UCSD-AML1 (cell line): ENCODE results near the gene TMEM40.
"Not testable (repeated sequence)": the region's sequence is repeated elsewhere in the genome, so short reads cannot be mapped to it uniquely, and the experiment has no call there.

ENCODE experiments used
- DNase-seq: peaks from one replicate; lab custom pipeline; 2025; ENCODE audit not compliant: unreplicated experiment; lab: John Stamatoyannopoulos, UW

Gene TMEM40

GRCh38 chr3:12752102-12752501, 7.0 kb downstream of the TMEM40 start:
- no peak for DNase-seq

DNA sequence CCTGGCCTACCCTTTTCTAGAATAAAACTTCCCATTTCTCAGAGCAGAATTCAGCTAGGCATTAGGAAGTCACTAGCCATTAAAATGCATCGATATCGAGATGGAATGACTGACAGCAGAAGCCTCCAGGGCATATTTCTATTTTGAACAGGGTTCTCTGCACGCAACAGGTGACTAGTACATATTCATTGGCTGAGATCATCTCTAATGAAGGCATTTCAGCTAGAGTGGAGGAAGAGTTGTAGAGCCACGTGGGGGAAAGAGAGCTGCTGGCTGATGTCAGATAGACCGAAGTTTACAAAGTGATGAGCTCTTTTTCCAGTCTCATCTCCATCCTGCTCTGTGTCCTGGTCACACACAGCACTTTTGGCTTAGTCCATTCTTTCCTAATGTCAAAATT, 7.5 kb downstream of the TMEM40 start:
- no peak for DNase-seq

- no peak for DNase-seq
Observed at GRCh38 chr3:12750658-12751071, 8.4 kb downstream of the TMEM40 start.

- DNase-seq, result no peak
Observed at GRCh38 chr3:12750223-12750622, 8.8 kb downstream of the TMEM40 start.

DNA sequence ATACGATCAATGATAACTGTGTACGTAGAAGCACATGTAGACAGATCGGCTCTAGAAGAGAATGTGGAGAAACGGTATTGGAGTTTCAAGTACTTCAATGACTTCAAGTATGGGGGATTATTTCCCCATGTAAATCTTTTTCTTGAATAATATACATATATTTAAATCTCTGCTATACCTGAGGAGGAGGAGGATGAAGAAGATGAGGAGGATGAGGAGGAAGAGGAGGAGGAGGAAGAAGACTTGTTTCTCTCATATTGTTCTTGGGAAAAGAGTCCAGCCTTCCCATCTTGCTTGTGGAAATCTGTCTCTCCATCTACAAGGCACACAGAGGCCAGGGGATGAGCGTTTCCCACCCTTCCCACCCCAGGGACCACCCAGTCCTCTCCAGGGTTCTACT, 10.6 kb downstream of the TMEM40 start:
- DNase-seq, result no peak

- no peak for DNase-seq
Observed at GRCh38 chr3:12746419-12746818, 12.6 kb downstream of the TMEM40 start.

DNA sequence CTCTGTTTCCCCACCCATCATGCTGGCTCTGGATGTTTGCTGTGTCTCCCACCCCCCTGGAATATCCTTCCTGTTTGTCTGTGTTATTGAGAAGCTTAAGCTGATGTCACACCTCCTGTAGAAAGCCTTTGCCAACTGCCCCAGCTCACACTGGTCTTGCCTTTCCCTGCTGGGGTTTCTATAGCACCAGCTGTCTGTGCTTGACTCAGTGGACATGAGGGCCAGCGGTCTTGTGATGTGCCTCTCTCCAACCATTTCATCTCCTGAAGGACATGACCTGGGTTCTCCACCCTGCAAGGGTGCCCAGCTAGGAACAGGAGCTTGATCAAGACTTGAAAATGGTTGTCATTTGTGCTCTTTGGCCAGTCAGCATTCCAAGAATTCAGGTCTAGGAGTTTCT, 14.7 kb downstream of the TMEM40 start:
- DNase-seq, result no peak

- no peak for DNase-seq
Observed at GRCh38 chr3:12743583-12743982, 15.5 kb downstream of the TMEM40 start.

GRCh38 chr3:12742330-12743107, 16.5 kb downstream of the TMEM40 start:
- no peak for DNase-seq

- DNase-seq, result no peak
Observed at GRCh38 chr3:12741209-12741608, 17.9 kb downstream of the TMEM40 start.

GRCh38 chr3:12737833-12738232, 21.2 kb downstream of the TMEM40 start:
- no peak for DNase-seq

- DNase-seq, result no peak
Observed at GRCh38 chr3:12737319-12737718, 21.7 kb downstream of the TMEM40 start.

- DNase-seq, result no peak
Observed at GRCh38 chr3:12734960-12735359, 24.1 kb downstream of the TMEM40 start.

DNA sequence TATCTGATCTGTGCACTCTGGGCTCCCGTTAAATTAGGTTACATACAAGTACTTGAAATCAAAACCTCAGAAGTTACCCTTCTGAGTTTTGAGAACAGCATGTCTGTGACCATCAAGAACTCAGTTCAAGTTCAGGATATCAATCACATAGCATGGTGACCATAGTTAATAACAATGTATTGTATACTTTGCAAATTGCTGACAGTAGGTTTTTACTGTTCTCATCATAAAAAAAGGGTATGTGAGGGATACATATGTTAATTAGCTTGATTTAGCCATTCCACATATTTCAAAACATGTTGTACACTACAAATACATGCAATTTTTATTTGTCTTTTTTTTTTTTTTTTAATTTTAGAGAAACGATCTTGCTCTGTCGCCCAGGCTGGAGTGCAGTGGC, 25.5 kb downstream of the TMEM40 start:
- DNase-seq, result no peak

DNA sequence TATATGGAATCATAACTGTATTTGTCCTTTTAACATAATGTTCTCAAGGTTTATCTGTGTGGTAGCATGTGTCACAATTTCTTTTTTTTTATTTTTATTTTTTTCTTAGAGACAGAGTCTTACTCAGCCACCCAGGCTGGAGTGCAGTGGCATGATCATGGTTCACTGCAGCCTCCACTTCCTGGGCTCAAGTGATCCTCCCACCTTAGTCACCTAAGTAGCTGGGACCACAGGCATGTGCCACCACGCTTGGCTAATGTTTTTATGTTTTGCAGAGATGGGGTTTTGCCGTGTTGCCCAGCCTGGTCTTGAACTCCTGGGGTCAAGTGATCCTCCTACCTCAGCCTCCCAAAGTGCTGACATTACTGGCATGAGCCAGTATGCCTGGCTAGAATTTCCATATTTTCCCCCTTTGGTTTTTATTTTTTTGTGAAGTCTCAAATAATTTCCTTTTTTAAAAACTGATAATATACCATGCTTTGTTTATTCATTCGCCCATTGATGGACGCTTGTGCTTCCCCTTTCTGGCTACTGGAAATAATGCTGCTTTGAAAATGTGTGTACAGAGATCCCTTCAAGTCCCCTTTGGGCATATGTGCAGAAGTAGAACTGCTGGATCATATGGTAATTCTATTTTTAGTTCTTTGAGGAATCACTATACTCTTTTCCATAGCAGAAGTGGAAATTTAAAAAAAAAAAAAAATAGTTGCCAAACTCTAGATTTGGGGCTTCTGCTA, 28.4 kb downstream of the TMEM40 start:
- no peak for DNase-seq

DNA sequence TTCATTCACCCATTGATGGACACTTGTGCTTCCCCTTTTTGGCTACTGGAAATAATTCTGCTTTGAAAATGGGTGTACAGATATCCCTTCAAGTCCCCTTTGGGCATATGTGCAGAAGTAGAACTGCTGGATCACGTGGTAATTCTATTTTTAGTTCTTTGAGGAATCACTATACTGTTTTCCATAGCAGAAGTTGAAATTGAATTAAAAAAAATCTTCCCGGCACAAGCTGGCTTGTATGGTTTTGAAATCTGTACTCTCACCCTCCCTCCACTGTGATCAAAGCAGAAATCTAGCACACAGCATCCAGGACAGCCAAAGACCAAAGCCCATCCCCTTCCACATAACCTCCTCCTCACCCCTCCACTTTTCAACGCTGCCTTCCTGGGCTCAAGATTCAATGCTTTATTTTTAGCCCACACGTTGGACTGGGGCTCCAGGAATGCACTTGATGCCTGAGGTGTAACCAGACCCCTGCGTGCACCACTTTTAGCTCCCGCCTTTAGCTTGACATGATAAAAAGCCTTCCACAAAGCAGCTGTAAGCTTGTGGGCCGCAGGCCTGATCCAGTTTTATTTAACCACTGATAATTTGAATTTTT, 29.9 kb downstream of the TMEM40 start:
- DNase-seq, result no peak

- no peak for DNase-seq
Observed at GRCh38 chr3:12727937-12728336, 31.1 kb downstream of the TMEM40 start.

DNA sequence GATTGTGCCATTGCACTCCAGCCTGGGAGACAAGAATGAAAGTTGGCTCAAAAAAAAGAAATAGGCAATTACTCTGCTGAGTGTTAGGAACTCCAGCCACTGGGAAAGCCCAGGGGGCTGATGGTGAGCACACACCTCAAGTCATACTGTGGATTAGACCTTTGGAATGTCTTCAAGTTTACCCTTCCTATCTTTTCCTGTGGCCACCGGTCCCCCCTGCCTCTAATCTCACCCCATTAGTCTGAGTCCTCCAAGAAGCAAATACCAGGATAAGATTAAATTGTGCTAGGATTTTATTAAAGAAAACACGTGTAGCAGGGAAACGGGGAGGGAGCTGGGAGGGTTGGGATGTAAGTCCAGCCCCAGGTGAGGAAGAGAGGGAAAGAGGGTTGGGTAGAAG, 31.6 kb downstream of the TMEM40 start:
- DNase-seq, result no peak

GRCh38 chr3:12725436-12725835, 33.6 kb downstream of the TMEM40 start:
- no peak for DNase-seq

GRCh38 chr3:12724794-12725193, 34.3 kb downstream of the TMEM40 start:
- no peak for DNase-seq

DNA sequence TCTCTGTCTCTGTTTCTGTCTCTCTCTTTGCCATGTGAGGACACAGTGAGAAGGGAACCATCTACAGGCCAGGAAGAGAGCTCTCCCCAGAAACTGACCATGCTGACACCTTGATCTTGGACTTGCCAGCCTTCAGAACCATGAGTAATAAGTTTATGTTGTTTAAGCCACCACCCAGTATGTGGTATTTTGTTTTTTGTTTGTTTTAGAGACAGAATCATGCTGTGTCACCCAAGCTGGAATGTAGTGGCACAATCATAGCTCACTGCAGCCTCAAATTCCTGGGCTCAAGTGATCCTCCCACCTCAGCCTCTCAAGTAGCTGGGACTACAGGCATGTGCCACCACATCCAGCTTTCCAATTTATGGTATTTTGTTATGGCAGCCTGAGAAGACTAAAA, 35.7 kb downstream of the TMEM40 start:
- not testable (repeated sequence) for DNase-seq

DNA sequence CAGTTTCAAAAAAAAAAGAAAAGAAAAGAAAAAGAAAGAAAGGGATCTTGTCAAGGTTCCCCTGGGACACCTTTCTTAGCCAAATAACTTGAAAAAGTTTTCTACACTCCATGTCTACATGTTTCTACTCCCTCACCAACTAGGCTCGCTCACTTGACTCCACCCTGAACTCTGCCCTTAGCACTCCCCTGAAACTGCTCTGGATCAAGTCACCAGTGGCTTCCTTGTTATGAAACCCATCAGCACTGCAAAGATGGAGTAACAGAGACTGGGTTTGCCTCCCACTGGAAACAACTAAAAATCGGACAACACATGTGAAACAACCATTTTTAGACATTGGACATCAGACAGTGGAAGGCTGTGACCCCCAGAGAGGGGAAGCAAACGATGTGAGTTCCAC, 36.8 kb downstream of the TMEM40 start:
- DNase-seq, result no peak
